ENCODE results near the gene CUL1. TPM values are rescaled to one million over a fixed set of nuclear protein-coding genes. Genes with fewer than 3 reads are reported as not detected.

Gene CUL1
- total RNA-seq, 1 experiment from 2014 or later, result 72.3 TPM

DNA sequence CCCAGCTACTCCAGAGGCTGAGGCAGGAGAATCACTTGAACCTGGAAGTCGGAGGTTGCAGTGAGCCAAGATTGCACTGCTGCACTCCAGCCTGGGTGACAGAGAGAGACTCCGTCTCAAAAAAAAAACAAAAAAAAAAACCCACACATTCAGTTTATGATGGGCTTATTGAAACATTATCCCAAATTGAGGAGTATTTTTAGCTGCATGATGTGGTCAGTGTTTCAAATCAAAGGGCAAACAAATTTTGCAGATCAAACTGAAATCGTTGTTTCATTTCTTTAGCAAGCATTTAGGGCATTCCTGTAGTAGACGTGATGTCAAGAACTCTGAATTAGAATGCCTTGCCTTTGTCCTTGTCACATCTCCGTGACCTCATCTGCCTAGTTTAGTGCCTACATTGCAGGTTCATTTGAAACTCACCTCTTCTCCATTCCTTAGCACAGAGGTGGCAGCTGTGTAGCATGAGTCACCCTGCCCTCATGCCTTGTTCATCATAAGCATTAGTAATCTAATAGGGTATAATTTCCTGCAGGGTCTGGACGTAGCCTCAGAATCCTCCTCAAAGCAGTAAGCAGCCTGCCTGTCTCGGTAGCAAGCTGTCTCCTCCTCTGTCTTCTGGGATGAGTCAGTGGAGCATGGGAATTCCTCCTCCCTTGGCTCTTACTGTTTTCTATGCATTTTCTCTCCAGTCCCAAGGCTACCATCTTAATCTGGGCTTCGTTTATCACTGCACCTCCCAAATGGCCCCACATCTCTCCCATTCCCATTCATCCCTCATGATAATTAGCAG lies 73.8 kb downstream of the CUL1 start:
- no CpG with 5 or more reads among the region's 8 CpGs for WGBS (ENCODE audit: extremely low coverage, insufficient read length, low lambda C conversion rate)
- H3K9me3 ChIP-seq (ENCODE audit: control insufficient read depth, low read depth, low read length), result no peaks in the 10 kb centered on the region
- TF ChIP-seq, protein P1, sequence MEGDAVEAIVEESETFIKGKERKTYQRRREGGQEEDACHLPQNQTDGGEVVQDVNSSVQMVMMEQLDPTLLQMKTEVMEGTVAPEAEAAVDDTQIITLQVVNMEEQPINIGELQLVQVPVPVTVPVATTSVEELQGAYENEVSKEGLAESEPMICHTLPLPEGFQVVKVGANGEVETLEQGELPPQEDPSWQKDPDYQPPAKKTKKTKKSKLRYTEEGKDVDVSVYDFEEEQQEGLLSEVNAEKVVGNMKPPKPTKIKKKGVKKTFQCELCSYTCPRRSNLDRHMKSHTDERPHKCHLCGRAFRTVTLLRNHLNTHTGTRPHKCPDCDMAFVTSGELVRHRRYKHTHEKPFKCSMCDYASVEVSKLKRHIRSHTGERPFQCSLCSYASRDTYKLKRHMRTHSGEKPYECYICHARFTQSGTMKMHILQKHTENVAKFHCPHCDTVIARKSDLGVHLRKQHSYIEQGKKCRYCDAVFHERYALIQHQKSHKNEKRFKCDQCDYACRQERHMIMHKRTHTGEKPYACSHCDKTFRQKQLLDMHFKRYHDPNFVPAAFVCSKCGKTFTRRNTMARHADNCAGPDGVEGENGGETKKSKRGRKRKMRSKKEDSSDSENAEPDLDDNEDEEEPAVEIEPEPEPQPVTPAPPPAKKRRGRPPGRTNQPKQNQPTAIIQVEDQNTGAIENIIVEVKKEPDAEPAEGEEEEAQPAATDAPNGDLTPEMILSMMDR (conservative IDR thresholded peaks at IDR 0.05), result no peak
- Mint-ChIP-seq H3K27ac (peak overlapping the region in 2 of 3 experiments; percentile 84 to 93; a peak in 3 of 7 replicates), H3K4me3 (no peak overlapping the region), H3K27me3 (ENCODE audit: low read depth) (no peaks in the 10 kb centered on the region), H3K9me3 (no peaks in the 10 kb centered on the region), H3K36me3 (ENCODE audit: insufficient read depth in 1 of 3, low read depth in 3 of 3) (peaks cover 16 to 63% (median 50%) of the 10 kb centered on the region in 3 experiments; a peak in 6 of 7 replicates), H3K4me1 (peaks cover 20 to 35% of the 10 kb centered on the region in 2 experiments)
- H3K4ac ChIP-seq (ENCODE audit: low read depth, low read length), result no peak overlapping the region
- no peak overlapping the region for H2BK12ac ChIP-seq (ENCODE audit: insufficient read length, low read depth, low read length)
- no peaks in the 10 kb centered on the region for H4K20me1 ChIP-seq (ENCODE audit: control insufficient read depth, insufficient read depth, insufficient read length)
- no peak overlapping the region for H2AK5ac ChIP-seq (ENCODE audit: insufficient read length, low read length)
- no peak overlapping the region for H4K5ac ChIP-seq (ENCODE audit: insufficient read length, low read depth, low read length)
- no peaks in the 10 kb centered on the region for H3K79me1 ChIP-seq (ENCODE audit: insufficient read depth, low read depth, low read length, poor library complexity, severe bottlenecking)
- no peak overlapping the region for H3T11ph ChIP-seq (ENCODE audit: low read length)
- H3K14ac ChIP-seq (ENCODE audit: insufficient read depth, low read length), result no peak overlapping the region
- no peak overlapping the region for H3K23ac ChIP-seq (ENCODE audit: insufficient read length, low read depth, low read length)
- no peaks in the 10 kb centered on the region for H3K27me3 ChIP-seq (ENCODE audit: insufficient read depth, low read length)
- no peak overlapping the region for H2BK120ac ChIP-seq (ENCODE audit: low read depth, low read length, poor library complexity, severe bottlenecking)
- H2BK15ac ChIP-seq (ENCODE audit: low read depth, low read length), result no peak overlapping the region
- 0 out of 2 replicates have a peak, but pooled peaks cover 3% of the 10 kb centered on the region for H3K4me1 ChIP-seq (ENCODE audit: insufficient read depth, low read length)
- H3K4me2 ChIP-seq (ENCODE audit: insufficient read depth, insufficient read length, low read length), result no peak overlapping the region
- no peak overlapping the region for H4K8ac ChIP-seq (replicated peaks; ENCODE audit: insufficient read length, low read depth, low read length)
- no peaks in the 10 kb centered on the region for H3K23me2 ChIP-seq (ENCODE audit: insufficient read length, low read depth, low read length, poor library complexity, severe bottlenecking)
- no peak for DNase-seq
- no peak overlapping the region for H3K18ac ChIP-seq (ENCODE audit: insufficient read length, low read depth, low read length)
- no peak overlapping the region for H2AFZ ChIP-seq (ENCODE audit: low read length)
- H4K91ac ChIP-seq (ENCODE audit: insufficient read length, low read depth, low read length), result no peak overlapping the region
- no peaks in the 10 kb centered on the region for H3K79me2 ChIP-seq (ENCODE audit: insufficient read depth, low read length)
- H2BK20ac ChIP-seq (ENCODE audit: low read depth, low read length, poor library complexity, severe bottlenecking), result no peak overlapping the region
- no peak overlapping the region for H3K9ac ChIP-seq (ENCODE audit: extremely low read depth, insufficient read length, low read length)
- H3K27ac ChIP-seq (ENCODE audit: insufficient read length, low read depth, low read length), result no peak overlapping the region
- no peak overlapping the region for H2BK5ac ChIP-seq (ENCODE audit: insufficient read length, low read length)
- no peak overlapping the region for H3K56ac ChIP-seq (ENCODE audit: insufficient read length, low read depth, low read length)
